ENCODE measurements around the gene ZDHHC11B.

DNA sequence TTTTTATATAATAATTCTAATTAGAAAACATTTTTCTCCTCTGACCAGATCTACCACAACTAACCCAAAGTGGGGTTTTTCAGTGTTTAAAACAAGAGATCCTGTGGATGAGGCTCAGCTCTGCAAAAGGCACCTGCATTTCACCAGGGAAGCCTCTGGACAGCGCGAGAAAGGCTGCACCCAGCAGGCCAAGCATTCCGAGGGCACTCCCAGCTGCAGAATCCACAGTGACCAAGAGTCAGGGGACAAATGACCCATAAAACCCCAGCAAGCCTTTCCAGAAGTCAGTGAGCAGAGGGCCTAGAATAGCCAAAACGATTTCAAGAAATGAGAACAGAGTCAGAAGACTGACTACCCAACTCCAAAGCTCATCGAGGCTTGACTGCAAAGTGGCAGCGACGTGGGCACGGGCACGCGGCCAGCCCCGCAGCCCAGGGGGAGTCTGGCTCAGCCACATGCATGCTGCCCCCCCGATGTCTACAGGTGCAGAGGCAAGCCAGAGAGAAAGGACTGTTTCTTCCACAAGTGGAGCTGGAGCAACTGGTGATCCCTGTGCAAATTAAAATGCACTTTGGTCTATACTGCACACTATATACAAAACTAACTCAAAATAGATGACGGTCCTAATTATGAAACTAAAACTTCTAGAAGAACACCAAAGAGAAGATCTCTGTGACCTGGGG is 117.6 kb downstream of the ZDHHC11B start:
- TF ChIP-seq CTCF (IDR thresholded peaks at IDR 0.05) = no peak
- no peak for TF ChIP-seq POLR2AphosphoS5 (IDR thresholded peaks at IDR 0.05)

Measured in prostate gland (tissue), 2 donors.